ENCODE measurements around the gene NRL. TPM values are rescaled to one million over a fixed set of nuclear protein-coding genes. Genes with fewer than 3 reads are reported as not detected.

Gene NRL
- polyA plus RNA-seq, 3 donors, result 1.1 to 1.5 (median 1.3) TPM

GRCh38 chr14:24068711-24069410 lies 45.9 kb downstream of the NRL start:
- Histone ChIP-seq H3K9me3 (replicated peaks in 1 of 2; ENCODE audit: control insufficient read depth in 1 of 2, insufficient read depth in 1 of 2, low read length in 2 of 2) (no peaks in the 10 kb centered on the region), H3K36me3 (replicated peaks in 1 of 2; ENCODE audit: control insufficient read depth in 1 of 2, insufficient read depth in 2 of 2, low read length in 2 of 2) (no peaks in the 10 kb centered on the region), H3K4me2 (replicated peaks; ENCODE audit: extremely low read depth, low read length, poor library complexity, severe bottlenecking) (no peak overlapping the region), H3K79me2 (ENCODE audit: insufficient read depth, low read length) (no peaks in the 10 kb centered on the region), H3K4me3 (replicated peaks in 1 of 3; ENCODE audit: low read depth in 2 of 3, low read length in 3 of 3) (no peak overlapping the region), H2AFZ (ENCODE audit: insufficient read depth, low read depth, low read length, poor library complexity, severe bottlenecking) (no peak overlapping the region), H3K27me3 (ENCODE audit: control insufficient read depth in 2 of 2, insufficient read depth in 2 of 2, low read length in 2 of 2) (no peaks in the 10 kb centered on the region), H3K9ac (ENCODE audit: insufficient read depth, low read length, poor library complexity, severe bottlenecking) (no peak overlapping the region), H3K27ac (ENCODE audit: low read depth in 1 of 2, low read length in 2 of 2) (no peak overlapping the region), H3K4me1 (ENCODE audit: control insufficient read depth in 1 of 2, insufficient read depth in 2 of 2, low read length in 2 of 2) (no peaks in the 10 kb centered on the region), H4K20me1 (ENCODE audit: insufficient read depth, low read length) (no peaks in the 10 kb centered on the region)
- Mint-ChIP-seq H3K27ac (no peak overlapping the region), H3K4me3 (no peak overlapping the region), H3K36me3 (no peaks in the 10 kb centered on the region), H3K4me1 (peaks cover 6% of the 10 kb centered on the region), H3K9me3 (no peaks in the 10 kb centered on the region), H3K27me3 (ENCODE audit: low read depth in 3 of 3) (peaks cover 4 to 15% (median 10%) of the 10 kb centered on the region in 3 donors)
- intact Hi-C loops (cut with micrococcal nuclease), result no loop called here
- TF ChIP-seq CTCF (IDR thresholded peaks at IDR 0.05), result no peak
- 100% methylated on average over 5 of the region's 10 CpGs for WGBS (ENCODE audit: insufficient coverage)
- no peak for DNase-seq

- 94% methylated on average over 7 of the region's 12 CpGs for WGBS (ENCODE audit: insufficient coverage)
- H3K27ac Mint-ChIP-seq, result no peak overlapping the region
- Histone ChIP-seq H2AFZ (ENCODE audit: insufficient read depth, low read depth, low read length, poor library complexity, severe bottlenecking) (no peak overlapping the region), H3K36me3 (replicated peaks in 1 of 2; ENCODE audit: control insufficient read depth in 1 of 2, insufficient read depth in 2 of 2, low read length in 2 of 2) (no peaks in the 10 kb centered on the region), H3K9ac (ENCODE audit: insufficient read depth, low read length, poor library complexity, severe bottlenecking) (no peak overlapping the region), H3K9me3 (replicated peaks in 1 of 2; ENCODE audit: control insufficient read depth in 1 of 2, insufficient read depth in 1 of 2, low read length in 2 of 2) (no peaks in the 10 kb centered on the region), H3K4me3 (replicated peaks in 1 of 3; ENCODE audit: low read depth in 2 of 3, low read length in 3 of 3) (no peak overlapping the region), H3K4me1 (ENCODE audit: control insufficient read depth in 1 of 2, insufficient read depth in 2 of 2, low read length in 2 of 2) (no peaks in the 10 kb centered on the region), H3K79me2 (ENCODE audit: insufficient read depth, low read length) (no peaks in the 10 kb centered on the region), H3K27me3 (ENCODE audit: control insufficient read depth in 2 of 2, insufficient read depth in 2 of 2, low read length in 2 of 2) (no peaks in the 10 kb centered on the region), H4K20me1 (ENCODE audit: insufficient read depth, low read length) (no peaks in the 10 kb centered on the region), H3K27ac (ENCODE audit: low read depth in 1 of 2, low read length in 2 of 2) (no peak overlapping the region), H3K4me2 (replicated peaks; ENCODE audit: extremely low read depth, low read length, poor library complexity, severe bottlenecking) (no peak overlapping the region)
- H3K4me3 Mint-ChIP-seq, result no peak overlapping the region
- H3K4me1 Mint-ChIP-seq, result peaks cover 6% of the 10 kb centered on the region
- H3K36me3 Mint-ChIP-seq, result no peaks in the 10 kb centered on the region
- DNase-seq, result no peak
- peaks cover 5 to 15% (median 7%) of the 10 kb centered on the region in 3 donors for H3K27me3 Mint-ChIP-seq (ENCODE audit: low read depth in 3 of 3)
- intact Hi-C loops (cut with micrococcal nuclease), result no loop called here
- TF ChIP-seq CTCF (IDR thresholded peaks at IDR 0.05), result no peak
- peaks cover 0 to 2% (median 0%) of the 10 kb centered on the region in 7 donors for H3K9me3 Mint-ChIP-seq
Observed at GRCh38 chr14:24067133-24068082, 47.3 kb downstream of the NRL start.

All from CD14-positive monocyte (primary cell).